GM18873 (cell line): ENCODE measurements around the gene VWA8.
"Not testable (repeated sequence)": the region's sequence is repeated elsewhere in the genome, so short reads cannot be mapped to it uniquely, and the experiment has no call there.

ENCODE experiments used
- ATAC-seq: cut with Tn5 transposase; IDR thresholded peaks from one replicate; pipeline ENCODE4 v1.9.1; 2021; ENCODE audit warnings: mild to moderate bottlenecking, moderate library complexity, moderate number of reproducible peaks; ENCODE audit not compliant: unreplicated experiment, low FRiP score

VWA8 gene

DNA sequence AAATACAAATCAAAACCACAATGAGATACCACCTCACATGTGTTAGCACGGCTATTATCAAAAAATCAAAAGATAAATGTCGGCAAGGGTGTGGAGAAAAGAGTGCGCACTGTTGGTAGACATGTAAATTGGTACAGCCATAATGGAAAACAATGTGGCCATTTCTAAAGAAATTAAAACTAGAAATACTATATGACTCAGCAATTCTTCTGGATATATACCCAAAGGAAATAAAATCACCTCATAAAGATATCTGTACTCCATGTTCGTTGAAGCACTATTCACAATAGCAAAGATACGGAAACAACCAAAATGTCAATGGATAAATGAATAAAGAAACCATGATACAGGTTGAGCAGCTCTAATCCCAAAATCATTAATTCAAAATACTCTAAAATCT lies 30.8 kb downstream of the VWA8 start:
- no peak for ATAC-seq

- no peak for ATAC-seq
Measured at GRCh38 chr13:41928323-41928722, 32.6 kb downstream of the VWA8 start.

DNA sequence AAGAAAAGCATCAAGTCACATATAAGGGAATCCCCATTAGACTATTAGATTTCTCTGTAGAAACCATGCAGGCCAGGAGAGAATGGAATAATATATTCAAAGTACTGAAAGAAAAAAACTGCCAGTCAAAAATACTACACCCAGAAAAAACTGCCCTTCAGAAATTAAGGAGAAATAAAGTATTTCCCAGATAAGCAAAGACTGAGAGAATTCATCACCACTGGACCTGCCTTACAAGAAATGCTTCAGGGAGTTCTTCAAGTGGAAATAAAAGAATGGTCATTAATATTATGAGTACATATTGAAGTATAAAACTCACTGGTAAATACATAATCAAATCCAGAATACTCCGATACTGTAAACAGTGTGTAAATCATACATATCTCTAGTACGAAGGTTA lies 35.9 kb downstream of the VWA8 start:
- no peak for ATAC-seq

DNA sequence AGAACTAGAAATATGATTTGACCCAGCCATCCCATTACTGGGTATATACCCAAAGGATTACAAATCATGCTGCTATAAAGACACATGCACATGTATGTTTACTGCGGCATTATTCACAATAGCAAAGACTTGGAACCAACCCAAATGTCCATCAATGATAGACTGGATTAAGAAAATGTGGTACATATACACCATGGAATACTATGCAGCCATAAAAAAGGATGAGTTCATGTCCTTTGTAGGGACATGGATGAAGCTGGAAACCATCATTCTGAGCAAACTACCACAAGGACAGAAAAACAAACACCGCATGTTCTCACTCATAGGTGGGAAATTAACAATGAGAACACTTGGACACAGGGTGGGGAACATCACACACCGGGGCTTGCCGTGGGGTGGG lies 38.0 kb downstream of the VWA8 start:
- ATAC-seq: not testable (repeated sequence)

GRCh38 chr13:41919741-41920487 lies 41.0 kb downstream of the VWA8 start:
- no peak for ATAC-seq

GRCh38 chr13:41919031-41919740 lies 41.7 kb downstream of the VWA8 start:
- no peak for ATAC-seq

DNA sequence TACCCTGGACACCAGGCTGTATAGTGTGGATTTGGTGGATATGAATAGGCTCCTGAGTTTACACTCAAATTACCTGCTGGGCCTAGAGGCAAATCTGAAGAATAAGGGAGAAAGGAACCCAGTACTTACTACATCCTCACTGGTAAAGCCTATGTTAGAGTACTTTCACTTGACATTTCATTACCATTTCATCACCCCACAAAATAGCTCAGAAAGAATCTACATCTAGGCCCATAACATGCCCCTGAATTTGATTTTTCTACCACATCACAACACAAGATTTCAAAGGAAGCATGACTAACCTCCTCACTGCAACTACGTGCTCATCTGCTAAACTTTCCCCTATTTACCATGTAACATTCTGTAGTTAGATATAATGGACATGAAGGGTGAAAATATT lies 43.3 kb downstream of the VWA8 start:
- no peak for ATAC-seq

GRCh38 chr13:41916173-41916954 lies 44.5 kb downstream of the VWA8 start:
- peak; percentile 97 for ATAC-seq

- no peak for ATAC-seq
Measured at GRCh38 chr13:41915081-41915480, 45.8 kb downstream of the VWA8 start.

DNA sequence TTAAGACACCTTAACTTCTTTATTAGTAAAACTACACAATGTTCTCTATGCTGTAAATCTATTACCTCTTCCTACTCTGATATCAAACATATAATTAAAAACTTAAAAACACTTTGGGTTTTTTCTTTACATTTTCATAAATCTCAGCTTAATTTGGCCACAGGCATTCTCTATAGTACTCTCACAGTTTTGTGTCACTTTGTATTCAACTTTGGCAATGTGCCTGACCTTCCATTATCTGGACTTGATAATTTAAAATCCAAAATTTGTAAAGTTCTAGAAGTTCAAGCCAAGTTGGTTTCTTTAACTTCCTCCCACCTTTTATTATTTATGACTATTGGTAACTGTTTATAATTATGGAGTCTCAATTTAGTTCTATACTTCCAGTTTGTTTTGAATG lies 46.4 kb downstream of the VWA8 start:
- no peak for ATAC-seq

GRCh38 chr13:41909506-41909905 lies 51.4 kb downstream of the VWA8 start:
- no peak for ATAC-seq

- ATAC-seq: peak; percentile 88
Measured at GRCh38 chr13:41905600-41906254, 55.2 kb downstream of the VWA8 start.

DNA sequence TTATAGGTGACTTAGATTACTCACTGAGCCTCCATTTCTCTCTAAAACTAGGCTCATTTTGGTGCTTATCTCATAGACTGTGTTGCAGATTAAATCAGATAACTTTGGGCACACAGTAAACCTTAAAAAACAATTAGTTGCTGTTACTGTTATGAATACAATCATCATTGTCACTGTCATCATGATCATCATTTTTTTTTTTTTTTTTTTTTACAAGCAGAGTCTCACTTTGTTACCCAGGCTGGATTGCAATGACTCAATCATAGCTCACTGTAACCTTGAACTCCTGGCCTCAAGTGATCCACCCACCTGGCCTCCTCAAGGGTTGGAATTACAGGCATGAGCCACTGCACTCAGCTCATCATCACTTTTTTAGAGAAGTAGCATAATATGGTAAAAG lies 60.0 kb downstream of the VWA8 start:
- no peak for ATAC-seq

- ATAC-seq: not testable (repeated sequence)
Measured at GRCh38 chr13:41898411-41898810, 62.5 kb downstream of the VWA8 start.

DNA sequence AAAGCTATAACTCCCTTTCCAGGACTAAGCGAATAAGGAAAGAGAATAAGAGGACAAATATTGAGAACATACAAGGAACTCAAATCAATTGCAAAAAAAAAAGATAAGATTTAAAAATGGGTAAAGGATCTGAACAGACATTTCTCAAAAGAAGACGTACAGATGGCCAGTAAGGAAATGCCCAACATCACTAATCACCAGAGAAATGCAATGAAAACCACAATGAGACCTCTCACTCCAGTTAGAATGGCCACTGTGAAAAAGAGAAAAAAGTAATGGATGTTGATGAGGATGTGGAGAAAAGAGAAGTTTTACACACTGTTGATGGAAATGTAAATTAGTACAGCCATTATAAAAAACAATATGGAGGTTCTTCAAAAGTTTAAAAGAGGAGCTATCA lies 63.8 kb downstream of the VWA8 start:
- no peak for ATAC-seq

DNA sequence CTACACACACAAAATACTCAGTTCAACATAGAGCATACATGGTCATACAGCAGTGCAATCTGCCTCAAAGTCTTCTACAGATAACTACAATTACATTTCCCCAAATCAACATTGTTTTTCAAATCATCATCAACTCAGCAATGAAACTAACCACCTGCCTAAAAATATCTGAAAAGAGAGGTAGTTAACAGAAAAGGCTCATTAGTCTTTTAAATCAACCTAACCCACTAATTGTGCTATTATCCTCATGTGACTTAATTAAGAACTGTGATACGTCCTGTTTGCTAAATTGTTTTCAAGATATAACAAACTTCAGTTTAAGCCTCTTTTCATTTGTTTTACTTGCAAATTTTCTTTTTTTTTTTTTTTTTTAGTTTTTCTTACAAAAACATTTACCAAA lies 65.4 kb downstream of the VWA8 start:
- ATAC-seq: no peak

GRCh38 chr13:41891119-41891518 lies 69.8 kb downstream of the VWA8 start:
- ATAC-seq: no peak

GRCh38 chr13:41883147-41883546 lies 77.8 kb downstream of the VWA8 start:
- ATAC-seq: no peak

DNA sequence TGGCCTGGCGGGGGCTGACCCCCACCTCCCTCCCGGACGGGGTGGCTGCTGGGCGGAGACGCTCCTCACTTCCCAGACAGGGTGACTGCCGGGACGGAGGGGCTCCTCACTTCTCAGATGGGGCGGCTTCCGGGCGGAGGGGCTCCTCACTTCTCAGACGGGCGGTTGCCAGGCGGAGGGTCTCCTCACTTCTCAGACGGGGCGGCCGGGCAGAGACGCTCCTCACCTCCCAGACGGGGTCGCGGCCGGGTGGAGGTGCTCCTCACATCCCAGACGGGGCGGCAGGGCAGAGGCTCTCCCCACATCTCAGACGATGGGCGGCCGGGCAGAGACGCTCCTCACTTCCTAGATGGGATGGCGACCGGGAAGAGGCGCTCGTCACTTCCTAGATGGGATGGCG lies 79.0 kb downstream of the VWA8 start:
- not testable (repeated sequence) for ATAC-seq

DNA sequence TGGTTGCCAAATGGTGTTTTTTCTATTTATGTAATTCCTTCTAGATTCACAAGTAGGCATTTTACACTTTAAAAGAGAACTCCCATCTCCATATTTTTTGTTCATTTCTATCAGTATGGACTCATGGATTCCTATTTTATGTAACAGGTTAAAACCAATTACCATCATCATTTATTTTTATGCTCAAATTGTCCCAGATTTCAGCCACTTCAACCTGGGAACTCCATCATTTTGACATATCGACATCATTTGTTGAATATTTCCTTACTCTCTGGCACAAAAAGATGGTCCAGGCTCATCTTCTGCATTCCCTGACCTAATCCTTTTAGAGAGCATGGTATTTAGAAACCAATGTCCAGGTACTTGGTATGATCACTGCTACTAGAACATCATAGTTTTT lies 79.9 kb downstream of the VWA8 start:
- no peak for ATAC-seq

- no peak for ATAC-seq
Measured at GRCh38 chr13:41864658-41865057, 96.3 kb downstream of the VWA8 start.
